ENCODE measurements around the gene SLAMF8.

DNA sequence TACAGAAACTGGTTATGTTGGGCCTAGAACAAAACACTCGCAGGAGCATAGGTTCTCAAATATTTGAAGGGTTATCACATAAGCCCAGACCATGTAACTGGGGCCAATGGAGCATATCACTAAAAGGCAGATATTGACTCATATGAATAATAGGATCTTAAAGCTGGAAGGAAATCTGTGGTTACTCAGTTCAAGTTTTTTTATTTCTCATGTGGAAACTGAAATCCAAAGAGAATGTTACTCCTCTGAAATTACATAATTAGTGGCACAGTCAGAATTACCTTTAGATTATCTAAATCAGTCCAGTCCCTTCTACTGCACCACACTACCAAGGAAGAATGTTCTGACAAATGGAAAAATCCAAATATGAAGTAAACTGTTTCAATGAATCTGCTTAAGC is 12.0 kb downstream of the SLAMF8 start:
- TF ChIP-seq, protein P1, sequence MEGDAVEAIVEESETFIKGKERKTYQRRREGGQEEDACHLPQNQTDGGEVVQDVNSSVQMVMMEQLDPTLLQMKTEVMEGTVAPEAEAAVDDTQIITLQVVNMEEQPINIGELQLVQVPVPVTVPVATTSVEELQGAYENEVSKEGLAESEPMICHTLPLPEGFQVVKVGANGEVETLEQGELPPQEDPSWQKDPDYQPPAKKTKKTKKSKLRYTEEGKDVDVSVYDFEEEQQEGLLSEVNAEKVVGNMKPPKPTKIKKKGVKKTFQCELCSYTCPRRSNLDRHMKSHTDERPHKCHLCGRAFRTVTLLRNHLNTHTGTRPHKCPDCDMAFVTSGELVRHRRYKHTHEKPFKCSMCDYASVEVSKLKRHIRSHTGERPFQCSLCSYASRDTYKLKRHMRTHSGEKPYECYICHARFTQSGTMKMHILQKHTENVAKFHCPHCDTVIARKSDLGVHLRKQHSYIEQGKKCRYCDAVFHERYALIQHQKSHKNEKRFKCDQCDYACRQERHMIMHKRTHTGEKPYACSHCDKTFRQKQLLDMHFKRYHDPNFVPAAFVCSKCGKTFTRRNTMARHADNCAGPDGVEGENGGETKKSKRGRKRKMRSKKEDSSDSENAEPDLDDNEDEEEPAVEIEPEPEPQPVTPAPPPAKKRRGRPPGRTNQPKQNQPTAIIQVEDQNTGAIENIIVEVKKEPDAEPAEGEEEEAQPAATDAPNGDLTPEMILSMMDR (IDR thresholded peaks at IDR 0.05): no peak
- TF ChIP-seq POLR2AphosphoS5 (IDR thresholded peaks at IDR 0.05; ENCODE audit: low read depth, low read length): no peak

All from Panc1 (cell line).